OCI-M2 (cell line): ENCODE results near the gene PRKD1.
"Not testable (repeated sequence)": the region's sequence is repeated elsewhere in the genome, so short reads cannot be mapped to it uniquely, and the experiment has no call there.

Experiments used
- DNase-seq: peaks from one replicate; lab custom pipeline; 2025; ENCODE audit not compliant: unreplicated experiment; lab: John Stamatoyannopoulos, UW

The PRKD1 gene

DNA sequence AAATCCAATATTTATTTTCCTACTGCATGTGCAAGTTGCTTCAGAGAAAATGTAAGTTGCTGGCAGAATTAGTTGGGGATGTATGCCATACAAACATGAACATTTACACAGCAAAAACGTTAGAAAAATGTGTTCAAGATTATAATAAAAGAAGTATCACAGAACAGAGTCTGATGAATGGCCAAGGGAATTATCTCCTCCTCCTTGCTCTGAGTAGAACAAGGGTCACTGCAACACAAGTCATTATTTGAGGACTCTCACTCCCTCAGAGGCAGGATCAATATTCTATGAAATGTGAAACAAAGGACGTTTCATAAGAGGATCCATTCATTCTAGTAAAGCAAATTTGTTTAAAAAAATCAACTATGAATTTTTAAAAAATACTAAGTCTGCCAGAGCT, 177.8 kb downstream of the PRKD1 start:
- DNase-seq, result no peak

DNA sequence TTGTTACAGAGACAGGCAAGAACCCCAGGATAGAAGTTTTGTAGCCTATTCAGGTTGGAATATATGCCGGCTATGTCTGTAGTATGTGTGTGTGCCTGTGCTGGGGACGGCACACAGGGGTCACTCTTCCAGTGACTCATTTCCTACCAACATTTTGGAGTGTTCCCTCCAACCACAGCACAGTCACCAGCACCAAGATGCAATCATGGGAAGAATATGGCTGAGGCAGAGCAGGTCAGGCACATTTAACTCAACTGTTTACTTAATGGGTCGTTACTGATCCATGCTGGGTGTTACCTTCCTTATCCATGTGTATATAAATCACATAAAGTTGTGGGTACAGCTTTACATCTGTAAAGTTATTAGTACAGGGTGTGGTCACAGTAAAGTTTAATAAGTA, 178.3 kb downstream of the PRKD1 start:
- no peak for DNase-seq

DNA sequence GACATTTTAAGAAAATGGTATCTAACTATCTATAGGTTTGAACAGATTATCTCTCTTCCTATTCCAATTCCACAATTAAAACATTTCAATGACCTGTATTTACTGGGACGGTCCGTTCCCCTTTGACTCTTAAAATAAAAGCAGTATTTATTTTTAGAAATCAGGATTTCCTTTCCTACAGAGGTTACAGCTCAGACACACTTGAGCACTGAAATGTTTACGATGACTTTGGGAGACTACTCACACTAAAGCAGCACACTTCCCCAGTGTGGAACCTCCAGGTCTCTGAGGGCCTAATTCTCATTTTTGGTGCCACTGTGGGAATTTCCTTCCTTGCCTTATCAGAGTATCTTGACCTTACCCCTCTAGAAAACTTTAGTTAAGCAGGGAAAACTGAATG, 181.8 kb downstream of the PRKD1 start:
- DNase-seq, result no peak

DNA sequence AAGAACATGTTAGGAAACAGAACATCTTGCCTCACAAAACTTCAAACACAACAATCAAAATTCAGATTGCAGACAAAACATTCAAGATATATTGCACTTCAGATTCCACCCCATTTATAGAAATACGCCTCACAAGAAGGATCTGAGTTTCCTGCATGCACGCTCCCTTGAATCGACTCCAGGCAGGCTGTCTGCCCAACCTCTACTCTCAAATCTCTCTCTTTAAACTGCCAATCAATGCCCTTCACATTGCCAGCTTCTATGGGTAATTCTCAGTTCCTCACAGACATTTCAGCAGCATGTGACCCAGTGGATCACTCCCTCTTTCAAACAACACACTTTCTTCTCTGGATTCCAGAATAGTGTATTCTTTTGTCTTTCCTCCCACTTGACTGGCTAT, 184.1 kb downstream of the PRKD1 start:
- no peak for DNase-seq

DNA sequence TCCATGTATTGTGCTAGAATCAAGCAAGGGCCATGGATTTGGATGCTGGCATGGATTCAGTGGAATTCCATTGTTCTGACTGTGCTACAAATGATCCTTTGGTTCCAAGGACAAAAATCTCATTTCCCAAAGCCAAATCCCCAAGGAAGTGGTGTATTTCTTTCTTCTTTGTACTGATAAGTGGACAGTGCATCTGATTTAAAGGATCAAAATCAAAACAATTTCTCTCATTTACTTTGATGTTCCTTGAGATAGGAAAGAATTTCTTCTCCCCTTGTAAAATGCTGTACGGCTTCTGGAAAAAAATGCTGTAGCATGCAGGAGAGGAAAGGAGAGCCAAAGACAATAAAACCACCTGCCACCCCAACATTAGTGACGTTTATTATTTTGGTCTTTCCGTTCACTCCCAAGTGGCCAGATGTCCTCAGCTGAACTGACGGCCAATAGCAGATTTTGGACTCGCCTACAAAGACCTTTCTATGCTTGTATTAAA, 185.7 kb downstream of the PRKD1 start:
- no peak for DNase-seq

DNA sequence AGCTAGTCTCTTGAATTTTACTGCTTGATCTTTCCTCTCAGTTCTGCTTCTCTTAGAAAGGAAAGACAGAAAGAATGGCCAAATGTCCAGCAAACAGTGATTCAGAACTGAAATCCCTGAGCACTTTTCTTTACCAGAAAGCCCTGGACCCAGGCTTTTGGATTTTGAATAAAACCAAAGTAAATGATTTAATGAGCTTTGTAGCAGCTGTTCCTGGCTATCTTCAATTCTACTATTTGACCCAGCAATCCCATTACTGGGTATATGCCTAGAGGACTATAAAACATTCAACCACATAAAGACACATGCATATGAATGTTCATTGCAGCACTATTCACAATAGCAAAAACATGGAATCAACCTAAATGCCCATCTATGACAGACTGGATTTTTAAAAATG, 187.2 kb downstream of the PRKD1 start:
- no peak for DNase-seq

DNA sequence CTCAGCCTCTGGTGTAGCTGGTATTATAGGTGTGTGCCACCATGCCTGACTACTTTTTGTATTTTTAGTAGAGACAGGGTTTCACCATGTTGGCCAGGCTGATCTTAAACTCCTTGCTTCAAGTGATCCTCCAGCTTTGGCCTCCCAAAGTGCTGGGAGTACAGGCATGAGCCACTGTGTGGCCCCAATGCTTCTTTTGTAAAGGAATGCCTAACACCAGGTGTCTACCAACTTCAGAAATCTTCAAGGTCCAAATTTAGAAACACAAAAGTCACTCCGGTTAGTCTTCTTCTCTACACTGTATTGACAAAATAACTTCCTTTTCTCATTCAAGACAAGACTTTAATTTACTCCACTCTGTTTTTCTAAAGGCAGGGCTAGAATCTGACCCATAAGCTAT, 188.7 kb downstream of the PRKD1 start:
- no peak for DNase-seq

DNA sequence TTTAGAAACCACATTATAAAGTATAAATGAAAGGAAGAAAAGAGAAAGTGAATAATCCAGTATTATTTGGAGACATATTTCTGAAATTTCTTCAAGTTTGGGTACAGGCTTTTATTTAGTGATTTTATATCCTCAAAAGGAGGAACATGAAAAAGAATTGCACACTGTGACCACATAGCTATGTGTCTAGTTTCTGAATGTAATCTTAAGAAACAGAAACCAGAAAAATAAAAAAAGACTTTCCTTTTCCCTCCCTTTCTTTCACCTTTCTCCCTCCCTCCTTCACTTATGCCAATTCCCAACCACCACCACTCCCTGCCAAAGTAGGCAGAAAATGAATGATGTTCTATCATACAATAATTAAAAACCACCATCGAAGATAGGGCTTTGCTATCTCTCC, 189.6 kb downstream of the PRKD1 start:
- no peak for DNase-seq

DNA sequence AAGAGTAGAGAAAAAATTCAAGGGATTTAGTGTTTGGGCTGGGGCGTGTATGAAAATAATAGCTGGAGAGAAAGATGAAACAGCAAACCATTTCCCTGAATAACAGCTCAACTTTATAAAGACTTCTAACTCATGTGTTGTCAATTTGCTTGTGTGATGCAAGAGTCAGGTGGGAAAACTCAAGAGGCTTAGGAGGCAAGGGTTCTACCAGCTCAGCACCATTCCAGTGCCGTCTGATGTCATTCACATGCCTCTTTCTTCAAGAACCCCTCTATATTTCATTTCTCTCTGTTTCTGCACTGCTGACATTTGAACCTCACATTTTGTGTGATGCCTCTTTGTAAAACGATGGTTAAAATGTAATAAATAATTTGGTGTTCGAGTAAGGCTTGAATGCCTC, 192.2 kb downstream of the PRKD1 start:
- no peak for DNase-seq

DNA sequence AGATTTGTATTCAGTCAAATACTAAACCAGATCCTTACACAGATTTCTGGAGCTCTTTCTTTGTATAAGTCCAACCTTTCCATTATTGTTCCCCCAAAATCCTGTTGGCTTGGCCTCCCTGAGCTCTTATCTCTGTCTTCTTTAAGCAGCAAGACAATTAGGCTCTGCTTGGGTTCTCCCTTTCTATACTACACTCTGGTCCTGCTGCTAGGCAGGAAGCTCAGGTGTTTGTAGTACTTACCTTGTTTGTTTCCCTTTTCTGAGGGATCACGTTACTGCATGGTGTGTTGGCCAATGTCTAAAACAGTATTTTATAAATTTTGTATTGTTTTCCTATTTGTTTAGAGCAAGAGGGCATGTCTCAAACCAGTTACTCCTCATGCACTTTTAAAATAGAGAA, 192.9 kb downstream of the PRKD1 start:
- DNase-seq, result no peak

DNA sequence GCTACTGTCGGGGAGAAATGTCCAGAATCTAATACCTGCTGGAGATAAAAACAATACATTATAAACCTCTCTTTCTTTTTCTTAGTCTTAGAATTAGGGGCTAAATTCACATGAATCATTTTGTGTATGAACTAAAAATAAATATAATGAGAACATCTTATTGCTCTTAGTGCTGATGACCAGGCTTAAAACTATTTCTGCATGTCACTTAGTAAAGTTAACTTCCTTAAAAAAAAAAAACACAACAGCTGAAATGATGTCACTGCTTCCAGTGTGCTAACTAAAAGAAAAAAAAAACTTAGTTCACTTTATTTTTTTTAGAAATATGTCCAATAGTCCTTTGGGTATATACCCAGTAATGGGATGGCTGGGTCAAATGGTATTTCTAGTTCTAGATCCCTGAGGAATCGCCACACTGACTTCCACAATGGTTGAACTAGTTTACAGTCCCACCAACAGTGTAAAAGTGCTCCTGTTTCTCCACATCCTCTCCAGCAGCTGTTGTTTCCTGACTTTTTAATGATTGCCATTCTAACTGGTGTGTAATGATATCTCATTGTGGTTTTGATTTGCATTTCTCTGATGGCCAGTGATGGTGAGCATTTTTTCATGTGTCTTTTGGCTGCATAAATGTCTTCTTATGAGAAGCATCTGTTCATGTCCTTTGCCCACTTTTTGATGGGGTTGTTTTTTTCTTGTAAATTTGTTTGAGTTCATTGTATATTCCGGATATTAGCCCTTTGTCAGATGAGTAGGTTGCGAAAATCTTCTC, 200.9 kb downstream of the PRKD1 start:
- not testable (repeated sequence) for DNase-seq

DNA sequence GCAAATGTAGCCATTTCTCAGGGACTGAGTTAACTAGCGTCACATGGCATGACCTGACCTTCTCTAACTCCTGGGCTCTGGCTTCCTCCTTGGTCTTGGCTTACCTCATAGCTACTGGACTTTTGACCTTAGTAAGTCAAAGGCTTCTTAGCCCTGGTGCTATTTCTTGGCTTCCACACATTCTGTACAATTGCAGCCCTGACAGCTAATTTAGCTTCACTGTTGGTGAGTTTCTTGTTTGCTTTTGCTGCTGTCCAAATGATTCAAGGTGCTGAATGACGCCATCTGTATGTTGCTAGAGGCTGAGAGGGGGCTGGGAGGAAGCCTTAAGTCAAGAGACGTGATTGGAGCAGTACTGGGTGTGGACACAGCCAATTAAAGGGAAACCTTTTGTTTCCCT, 202.7 kb downstream of the PRKD1 start:
- no peak for DNase-seq

DNA sequence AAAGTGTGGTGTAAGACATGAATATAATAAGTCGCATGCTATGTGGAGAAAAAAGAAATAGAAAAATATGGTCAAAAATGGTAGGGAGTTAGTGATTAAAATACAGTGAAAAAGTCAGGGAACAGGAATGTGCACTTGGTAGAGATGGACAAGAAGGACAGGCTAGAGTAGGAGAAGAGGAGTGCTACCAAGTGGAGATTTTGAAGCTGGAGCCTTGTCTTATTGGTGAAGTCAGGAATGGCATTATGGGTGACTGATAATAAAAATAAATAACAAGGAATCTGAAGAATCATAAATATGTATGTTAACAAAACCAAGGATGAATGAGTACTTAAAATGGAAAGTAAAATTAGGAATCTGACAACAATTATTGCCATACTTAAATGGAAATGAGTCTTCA, 204.8 kb downstream of the PRKD1 start:
- DNase-seq, result no peak

DNA sequence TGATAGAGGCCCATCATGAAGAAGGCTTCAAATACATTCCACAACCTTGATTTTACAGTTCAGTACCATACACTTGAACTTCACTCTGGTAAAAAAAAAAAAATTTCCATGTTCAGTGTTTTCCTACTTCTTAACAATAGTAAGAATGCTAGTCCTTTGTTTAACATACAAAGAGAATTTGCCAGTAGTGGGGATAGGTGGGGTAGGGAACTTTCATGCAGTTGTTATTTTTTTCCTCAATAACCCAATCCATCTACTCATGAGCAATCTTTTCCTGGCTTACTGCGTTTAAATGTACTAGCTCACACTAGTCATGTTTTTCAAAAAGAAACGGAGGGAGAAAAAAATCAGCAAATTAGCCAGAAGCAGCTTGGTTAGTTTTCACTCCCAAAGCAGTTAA, 206.1 kb downstream of the PRKD1 start:
- DNase-seq, result no peak

DNA sequence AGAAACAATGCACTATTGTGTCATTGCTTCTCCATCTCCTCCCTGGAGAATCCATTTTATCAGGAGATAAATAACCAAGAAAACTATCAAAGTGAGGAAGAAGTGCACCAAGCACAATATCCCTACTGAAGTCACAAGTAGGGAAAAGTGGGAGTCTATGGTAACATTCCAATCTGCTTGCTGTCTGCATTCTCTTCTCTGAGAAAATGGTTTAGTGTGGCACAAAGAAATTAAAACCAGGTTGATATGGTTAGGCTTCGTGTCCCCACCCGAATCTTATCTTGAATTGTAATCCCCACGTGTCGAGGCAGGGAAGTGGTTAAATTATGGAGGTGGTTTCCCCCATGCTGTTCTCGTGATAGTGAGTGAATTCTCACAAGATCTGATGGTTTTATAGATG, 209.7 kb downstream of the PRKD1 start:
- no peak for DNase-seq

DNA sequence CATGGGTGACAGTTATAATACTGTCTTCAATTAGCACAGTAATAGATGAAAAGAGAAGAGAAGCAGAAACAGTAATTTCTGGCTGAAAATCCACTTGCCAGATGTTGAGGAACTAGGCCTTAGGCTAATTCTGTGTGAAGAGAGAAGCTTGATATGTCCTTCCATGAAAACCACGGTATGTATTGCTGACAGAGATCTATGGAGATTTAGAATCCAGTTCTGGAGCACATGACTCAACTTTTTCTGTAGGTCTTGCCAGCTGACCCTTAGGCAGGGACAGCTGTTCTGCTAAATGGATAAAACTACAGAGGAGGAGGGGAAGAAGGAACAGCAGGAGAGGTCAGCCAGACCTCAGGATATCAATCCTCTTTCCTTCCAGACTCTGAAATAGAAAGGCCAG, 211.5 kb downstream of the PRKD1 start:
- no peak for DNase-seq

DNA sequence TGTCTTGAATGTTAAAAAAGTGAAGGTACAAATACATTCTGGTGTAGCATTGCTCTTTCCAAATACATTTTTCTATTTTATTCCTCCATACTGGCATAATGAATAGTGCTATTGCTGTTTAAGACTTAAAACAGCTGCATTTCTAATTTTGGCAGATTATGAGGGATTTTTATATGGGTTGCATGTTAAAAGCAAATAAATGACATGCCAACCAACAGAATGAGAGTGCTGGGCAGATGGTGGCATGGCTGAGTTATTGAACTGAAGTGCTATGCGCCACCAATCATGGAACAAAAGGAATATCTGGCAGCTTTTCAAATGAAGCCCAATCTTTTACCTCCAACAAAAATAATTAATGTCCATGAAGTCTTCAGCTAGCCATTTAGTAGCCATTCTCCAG, 215.0 kb downstream of the PRKD1 start:
- no peak for DNase-seq

DNA sequence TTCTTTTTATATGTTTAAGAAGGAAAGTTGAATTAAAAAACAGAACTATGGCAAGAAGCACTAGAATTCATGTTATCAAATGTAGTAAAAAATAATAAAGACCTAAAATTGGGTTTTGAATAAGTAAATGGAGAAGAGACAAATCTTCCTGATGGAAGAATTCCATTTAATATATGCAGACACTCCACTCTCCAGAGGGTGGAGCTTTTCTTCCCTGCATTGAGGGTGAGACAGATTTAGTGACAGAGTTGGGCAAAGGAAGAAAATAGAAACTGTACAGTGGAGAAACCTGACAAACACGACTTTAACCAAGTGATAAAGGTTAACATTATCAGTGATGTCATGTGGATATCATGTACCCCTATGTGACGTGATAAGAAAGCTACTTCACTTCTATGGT, 217.6 kb downstream of the PRKD1 start:
- no peak for DNase-seq

DNA sequence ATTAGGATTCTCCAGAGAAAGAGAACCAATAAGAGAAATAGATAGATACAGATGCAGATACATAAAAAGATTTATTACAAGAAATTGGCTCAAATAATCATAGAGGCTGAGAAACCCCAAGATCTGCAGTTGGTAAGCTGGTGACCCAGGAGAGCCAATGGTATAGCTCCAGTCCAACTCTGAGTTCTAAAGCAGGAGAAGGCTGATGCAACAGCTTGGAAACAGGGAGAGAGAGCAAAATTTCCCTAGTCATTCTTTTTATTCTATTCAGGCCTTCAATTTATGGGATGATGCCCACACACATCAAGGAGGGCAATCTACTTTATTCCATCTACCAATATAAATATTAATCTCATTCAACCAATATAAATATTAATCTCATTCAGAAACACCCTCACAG, 218.2 kb downstream of the PRKD1 start:
- no peak for DNase-seq

DNA sequence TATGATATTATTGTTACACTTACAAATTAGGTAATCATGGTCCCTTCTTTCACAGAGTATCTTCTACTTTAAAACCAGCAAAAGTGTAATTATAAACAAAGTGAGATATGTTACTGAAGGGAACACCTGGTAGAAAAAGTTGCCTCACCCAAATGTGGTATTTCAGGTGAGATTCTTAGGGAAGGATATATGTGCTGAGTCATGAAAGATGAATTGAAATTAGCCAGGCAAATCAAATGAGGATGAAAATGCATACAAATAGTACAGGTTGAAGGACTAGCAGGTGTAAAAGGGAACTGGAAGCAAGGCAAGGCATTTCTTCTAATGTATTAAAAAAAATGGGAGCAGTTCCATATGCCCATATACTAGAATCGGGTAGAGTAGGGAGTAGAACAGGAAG, 220.9 kb downstream of the PRKD1 start:
- no peak for DNase-seq

DNA sequence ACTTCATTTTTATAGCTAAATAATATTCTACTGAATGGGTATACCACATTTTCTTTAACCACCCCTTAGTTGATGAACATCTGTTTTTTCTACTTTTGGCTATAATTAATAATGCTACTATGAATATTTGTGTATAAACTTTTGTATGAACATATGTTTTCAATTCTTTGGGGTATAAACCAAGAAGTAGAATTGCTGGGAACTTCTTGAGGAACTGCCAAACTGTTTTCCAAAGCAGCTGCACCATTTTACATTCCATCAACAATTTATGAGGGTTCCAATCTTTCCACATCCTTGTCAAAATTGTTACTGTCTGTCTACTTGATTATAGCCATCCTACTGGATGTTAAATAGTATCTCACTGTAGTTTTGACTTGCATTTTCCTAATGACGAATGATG, 221.8 kb downstream of the PRKD1 start:
- DNase-seq, result no peak

DNA sequence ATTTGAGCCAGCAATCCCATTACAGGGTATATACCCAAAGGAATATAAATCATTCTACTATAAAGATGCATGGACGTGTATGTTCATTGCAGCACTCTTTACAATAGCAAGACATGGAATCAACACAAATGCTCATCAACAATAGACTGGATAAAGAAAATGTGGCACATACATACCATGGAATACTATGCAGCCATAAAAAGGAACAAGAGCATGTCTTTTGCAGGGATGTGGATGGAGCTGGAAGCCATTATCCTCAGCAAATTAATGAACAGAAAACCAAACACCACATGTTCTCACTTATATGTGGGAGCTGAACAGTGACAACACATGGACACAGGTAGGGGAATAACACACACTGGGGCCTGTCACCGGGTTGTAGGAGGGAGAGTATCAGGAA, 238.1 kb downstream of the PRKD1 start:
- not testable (repeated sequence) for DNase-seq

DNA sequence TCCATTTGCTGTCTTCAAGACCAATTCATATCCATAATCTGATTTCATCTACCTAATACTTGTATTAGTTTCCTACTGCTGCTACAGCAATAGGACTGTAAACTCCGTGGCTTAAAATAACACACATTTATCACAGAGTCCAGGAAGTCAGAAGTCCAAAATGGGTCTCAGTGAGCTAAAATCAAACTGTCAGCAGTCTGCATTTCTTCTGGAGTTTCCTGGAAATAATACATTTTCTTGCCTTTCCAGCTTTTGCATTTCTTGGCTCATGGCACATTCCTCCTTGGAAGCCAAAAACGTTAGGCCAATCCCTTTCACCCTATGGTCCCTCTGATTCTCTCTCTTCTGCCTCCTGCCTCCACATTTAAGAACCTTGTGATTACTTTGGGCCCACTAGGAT, 239.8 kb downstream of the PRKD1 start:
- no peak for DNase-seq
